ENCODE data around the gene SEC24D. TPM values are rescaled to one million over a fixed set of nuclear protein-coding genes. Genes with fewer than 3 reads are reported as not detected.

The SEC24D gene
- total RNA-seq, 1 experiment from 2014 or later = 61.5 TPM

DNA sequence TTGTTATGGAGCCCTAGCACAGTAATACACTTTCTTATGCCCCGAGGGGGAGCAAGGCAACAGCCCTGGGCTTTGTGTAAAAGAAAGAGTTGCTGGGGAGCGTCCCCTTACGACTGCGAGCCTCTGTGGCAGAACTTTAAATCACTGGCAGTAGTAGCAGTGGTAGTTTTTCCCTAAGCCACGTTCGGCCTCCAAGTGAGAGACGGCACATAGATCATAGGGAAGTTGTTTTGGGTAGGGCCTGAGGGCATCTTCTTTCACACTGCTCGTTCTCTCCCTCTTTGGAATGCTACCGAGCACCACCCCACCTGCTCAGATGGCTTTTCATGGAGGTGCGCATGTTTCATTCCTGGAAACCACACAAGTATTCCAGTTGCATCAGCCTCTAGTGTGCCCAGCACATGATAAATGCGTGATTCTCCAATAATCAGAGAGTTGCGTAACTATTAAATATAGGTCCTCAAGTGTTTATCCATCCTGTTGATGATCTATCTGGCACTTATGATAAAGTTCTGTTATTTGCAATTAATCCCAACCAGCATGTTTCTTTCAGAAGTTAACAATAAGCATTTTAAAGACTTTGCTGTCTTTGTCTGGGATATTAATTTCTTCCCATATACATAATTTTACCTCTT lies 45.7 kb upstream of the SEC24D start:
- H3K79me1 ChIP-seq (ENCODE audit: insufficient read depth, low read depth, low read length, poor library complexity, severe bottlenecking) = no peaks in the 10 kb centered on the region
- Mint-ChIP-seq H3K9me3 (peaks cover 12 to 17% of the 10 kb centered on the region in 2 experiments; a peak in 4 of 5 replicates), H3K4me1 (peaks cover 12 to 13% of the 10 kb centered on the region in 2 experiments), H3K4me3 (no peak overlapping the region), H3K36me3 (ENCODE audit: insufficient read depth in 1 of 3, low read depth in 3 of 3) (peaks cover 17 to 18% (median 17%) of the 10 kb centered on the region in 3 experiments), H3K27me3 (ENCODE audit: low read depth) (no peaks in the 10 kb centered on the region), H3K27ac (peak overlapping the region in 2 of 3 experiments; percentile 47 to 67; a peak in 2 of 7 replicates)
- H4K91ac ChIP-seq (ENCODE audit: insufficient read length, low read depth, low read length) = no peak overlapping the region
- peak; percentile 57 for DNase-seq
- no peak overlapping the region for H3K4ac ChIP-seq (ENCODE audit: low read depth, low read length)
- H2BK5ac ChIP-seq (ENCODE audit: insufficient read length, low read length) = no peak overlapping the region
- no peaks in the 10 kb centered on the region for H3K9me3 ChIP-seq (ENCODE audit: control insufficient read depth, low read depth, low read length)
- no CpG with 5 or more reads among the region's 12 CpGs for WGBS (ENCODE audit: extremely low coverage, insufficient read length, low lambda C conversion rate)
- no peaks in the 10 kb centered on the region for H3K79me2 ChIP-seq (ENCODE audit: insufficient read depth, low read length)
- no peak overlapping the region for H3K14ac ChIP-seq (ENCODE audit: insufficient read depth, low read length)
- TF ChIP-seq, protein P1, sequence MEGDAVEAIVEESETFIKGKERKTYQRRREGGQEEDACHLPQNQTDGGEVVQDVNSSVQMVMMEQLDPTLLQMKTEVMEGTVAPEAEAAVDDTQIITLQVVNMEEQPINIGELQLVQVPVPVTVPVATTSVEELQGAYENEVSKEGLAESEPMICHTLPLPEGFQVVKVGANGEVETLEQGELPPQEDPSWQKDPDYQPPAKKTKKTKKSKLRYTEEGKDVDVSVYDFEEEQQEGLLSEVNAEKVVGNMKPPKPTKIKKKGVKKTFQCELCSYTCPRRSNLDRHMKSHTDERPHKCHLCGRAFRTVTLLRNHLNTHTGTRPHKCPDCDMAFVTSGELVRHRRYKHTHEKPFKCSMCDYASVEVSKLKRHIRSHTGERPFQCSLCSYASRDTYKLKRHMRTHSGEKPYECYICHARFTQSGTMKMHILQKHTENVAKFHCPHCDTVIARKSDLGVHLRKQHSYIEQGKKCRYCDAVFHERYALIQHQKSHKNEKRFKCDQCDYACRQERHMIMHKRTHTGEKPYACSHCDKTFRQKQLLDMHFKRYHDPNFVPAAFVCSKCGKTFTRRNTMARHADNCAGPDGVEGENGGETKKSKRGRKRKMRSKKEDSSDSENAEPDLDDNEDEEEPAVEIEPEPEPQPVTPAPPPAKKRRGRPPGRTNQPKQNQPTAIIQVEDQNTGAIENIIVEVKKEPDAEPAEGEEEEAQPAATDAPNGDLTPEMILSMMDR (conservative IDR thresholded peaks at IDR 0.05) = no peak
- no peak overlapping the region for H4K8ac ChIP-seq (replicated peaks; ENCODE audit: insufficient read length, low read depth, low read length)
- no peak overlapping the region for H3K23ac ChIP-seq (ENCODE audit: insufficient read length, low read depth, low read length)
- no peak overlapping the region for H3K4me2 ChIP-seq (ENCODE audit: insufficient read depth, insufficient read length, low read length)
- H2BK20ac ChIP-seq (ENCODE audit: low read depth, low read length, poor library complexity, severe bottlenecking) = no peak overlapping the region
- H3K27me3 ChIP-seq (ENCODE audit: insufficient read depth, low read length) = no peaks in the 10 kb centered on the region
- no peak overlapping the region for H2AK5ac ChIP-seq (ENCODE audit: insufficient read length, low read length)
- H2BK12ac ChIP-seq (ENCODE audit: insufficient read length, low read depth, low read length) = no peak overlapping the region
- no peak overlapping the region for H3K27ac ChIP-seq (ENCODE audit: insufficient read length, low read depth, low read length)
- H4K5ac ChIP-seq (ENCODE audit: insufficient read length, low read depth, low read length) = no peak overlapping the region
- H2BK120ac ChIP-seq (ENCODE audit: low read depth, low read length, poor library complexity, severe bottlenecking) = no peak overlapping the region
- no peaks in the 10 kb centered on the region for H4K20me1 ChIP-seq (ENCODE audit: control insufficient read depth, insufficient read depth, insufficient read length)
- H3K18ac ChIP-seq (ENCODE audit: insufficient read length, low read depth, low read length) = no peak overlapping the region
- no peaks in the 10 kb centered on the region for H3K4me1 ChIP-seq (ENCODE audit: insufficient read depth, low read length)
- no peak overlapping the region for H2BK15ac ChIP-seq (ENCODE audit: low read depth, low read length)
- H3K56ac ChIP-seq (ENCODE audit: insufficient read length, low read depth, low read length) = no peak overlapping the region
- no peak overlapping the region for H3T11ph ChIP-seq (ENCODE audit: low read length)
- peak overlapping the region; percentile 71 for H2AFZ ChIP-seq (ENCODE audit: low read length)
- no peak overlapping the region for H3K9ac ChIP-seq (ENCODE audit: extremely low read depth, insufficient read length, low read length)
- no peaks in the 10 kb centered on the region for H3K23me2 ChIP-seq (ENCODE audit: insufficient read length, low read depth, low read length, poor library complexity, severe bottlenecking)
